Measurements from ENCODE around the gene ADSS2.

ADSS2 gene

DNA sequence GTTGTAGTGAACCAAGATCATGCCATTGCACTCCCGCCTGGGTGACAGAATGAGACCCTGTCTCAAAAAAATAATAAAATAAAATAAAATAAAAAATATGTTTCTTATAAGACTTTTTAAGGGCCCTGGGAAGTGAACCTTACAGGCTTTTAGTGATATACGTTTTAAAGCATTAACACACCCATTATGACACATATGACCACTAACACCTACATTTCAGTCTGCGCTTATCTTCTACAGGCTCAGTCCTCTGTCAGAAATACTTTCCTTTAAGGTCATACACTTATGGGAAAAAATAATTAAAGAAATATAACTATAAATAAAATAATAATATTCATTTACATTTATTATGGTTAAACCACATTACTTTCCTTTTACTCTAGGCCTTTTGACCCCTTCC lies 21.9 kb downstream of the ADSS2 start:
- no peak overlapping the region for H3K4me2 ChIP-seq (ENCODE audit: low read length)
- no peak overlapping the region for H2AFZ ChIP-seq (ENCODE audit: insufficient read depth, low read length, poor library complexity)
- no peak overlapping the region for H2BK12ac ChIP-seq (ENCODE audit: low read length)
- no peak overlapping the region for H4K12ac ChIP-seq (ENCODE audit: low read depth, low read length)
- no peak overlapping the region for H2BK120ac ChIP-seq (ENCODE audit: insufficient read depth, low read length, poor library complexity)
- no peak overlapping the region for H3K18ac ChIP-seq (ENCODE audit: low read length)
- no CpG with 5 or more reads among the region's 3 CpGs for WGBS (ENCODE audit: extremely low coverage, insufficient coverage, insufficient read length)
- no peaks in the 10 kb centered on the region for H3K9me3 ChIP-seq (ENCODE audit: insufficient read depth, low read depth, low read length)
- no peak overlapping the region for H3K14ac ChIP-seq (ENCODE audit: low read length)
- H2AK5ac ChIP-seq (ENCODE audit: low read length), result no peak overlapping the region
- H3K4me3 ChIP-seq (ENCODE audit: low read depth, low read length), result no peak overlapping the region
- DNase-seq, result no peak
- no peaks in the 10 kb centered on the region for H3K27me3 ChIP-seq (ENCODE audit: insufficient read depth, low read length)
- peaks cover 5 to 8% of the 10 kb centered on the region in 2 experiments for H3K36me3 ChIP-seq (ENCODE audit: control insufficient read depth in 1 of 2, insufficient read depth in 2 of 2, low read length in 2 of 2)
- no peaks in the 10 kb centered on the region for H3K79me1 ChIP-seq (ENCODE audit: low read length)
- H3K79me2 ChIP-seq (ENCODE audit: control insufficient read depth, insufficient read depth, low read length, poor library complexity), result no peaks in the 10 kb centered on the region
- H3K4me1 ChIP-seq (ENCODE audit: control insufficient read depth in 1 of 2, insufficient read depth in 2 of 2, low read length in 2 of 2), result no peaks in the 10 kb centered on the region
- H3K9ac ChIP-seq (ENCODE audit: low read length), result no peak overlapping the region
- no peak overlapping the region for H4K8ac ChIP-seq (ENCODE audit: low read depth, low read length)
- no peak overlapping the region for H3K23ac ChIP-seq (ENCODE audit: low read length)
- H3K27ac ChIP-seq (ENCODE audit: low read depth, low read length), result no peak overlapping the region
- H3K4ac ChIP-seq (ENCODE audit: low read depth, low read length), result no peak overlapping the region
- H4K91ac ChIP-seq (ENCODE audit: low read depth, low read length), result no peak overlapping the region
- H2BK5ac ChIP-seq (ENCODE audit: low read depth, low read length, poor library complexity), result no peak overlapping the region

- Histone ChIP-seq H3K4me3 (ENCODE audit: low read depth, low read length) (no peak overlapping the region), H3K4me1 (ENCODE audit: control insufficient read depth in 1 of 2, insufficient read depth in 2 of 2, low read length in 2 of 2) (no peaks in the 10 kb centered on the region), H4K12ac (ENCODE audit: low read depth, low read length) (no peak overlapping the region), H3K79me2 (ENCODE audit: control insufficient read depth, insufficient read depth, low read length, poor library complexity) (no peaks in the 10 kb centered on the region), H4K8ac (ENCODE audit: low read depth, low read length) (no peak overlapping the region), H2BK5ac (ENCODE audit: low read depth, low read length, poor library complexity) (no peak overlapping the region), H3K9me3 (ENCODE audit: insufficient read depth, low read depth, low read length) (no peaks in the 10 kb centered on the region), H3K27ac (ENCODE audit: low read depth, low read length) (no peak overlapping the region), H3K79me1 (ENCODE audit: low read length) (no peaks in the 10 kb centered on the region), H3K9ac (ENCODE audit: low read length) (no peak overlapping the region), H3K14ac (ENCODE audit: low read length) (no peak overlapping the region), H3K4ac (ENCODE audit: low read depth, low read length) (no peak overlapping the region), H3K18ac (ENCODE audit: low read length) (no peak overlapping the region), H3K36me3 (ENCODE audit: control insufficient read depth in 1 of 2, insufficient read depth in 2 of 2, low read length in 2 of 2) (peaks cover 0 to 3% of the 10 kb centered on the region in 2 experiments), H3K27me3 (ENCODE audit: insufficient read depth, low read length) (no peaks in the 10 kb centered on the region), H2BK12ac (ENCODE audit: low read length) (no peak overlapping the region), H3K23ac (ENCODE audit: low read length) (no peak overlapping the region), H2BK120ac (ENCODE audit: insufficient read depth, low read length, poor library complexity) (no peak overlapping the region), H4K91ac (ENCODE audit: low read depth, low read length) (no peak overlapping the region), H3K4me2 (ENCODE audit: low read length) (no peak overlapping the region), H2AFZ (ENCODE audit: insufficient read depth, low read length, poor library complexity) (no peak overlapping the region), H2AK5ac (ENCODE audit: low read length) (no peak overlapping the region)
- DNase-seq, result no peak
Measured at GRCh38 chr1:244427647-244428046, 24.1 kb downstream of the ADSS2 start.

GRCh38 chr1:244424649-244425334 lies 26.9 kb downstream of the ADSS2 start:
- Histone ChIP-seq H2BK12ac (ENCODE audit: low read length) (no peak overlapping the region), H3K4ac (ENCODE audit: low read depth, low read length) (no peak overlapping the region), H4K8ac (ENCODE audit: low read depth, low read length) (no peak overlapping the region), H3K4me2 (ENCODE audit: low read length) (no peak overlapping the region), H3K4me3 (ENCODE audit: low read depth, low read length) (no peak overlapping the region), H3K14ac (ENCODE audit: low read length) (no peak overlapping the region), H3K36me3 (ENCODE audit: control insufficient read depth in 1 of 2, insufficient read depth in 2 of 2, low read length in 2 of 2) (peaks cover 6 to 7% of the 10 kb centered on the region in 2 experiments), H4K12ac (ENCODE audit: low read depth, low read length) (no peak overlapping the region), H2AFZ (ENCODE audit: insufficient read depth, low read length, poor library complexity) (no peak overlapping the region), H2BK5ac (ENCODE audit: low read depth, low read length, poor library complexity) (no peak overlapping the region), H3K9ac (ENCODE audit: low read length) (no peak overlapping the region), H3K4me1 (ENCODE audit: control insufficient read depth in 1 of 2, insufficient read depth in 2 of 2, low read length in 2 of 2) (no peaks in the 10 kb centered on the region), H3K79me2 (ENCODE audit: control insufficient read depth, insufficient read depth, low read length, poor library complexity) (no peaks in the 10 kb centered on the region), H3K79me1 (ENCODE audit: low read length) (no peaks in the 10 kb centered on the region), H3K27me3 (ENCODE audit: insufficient read depth, low read length) (no peaks in the 10 kb centered on the region), H4K91ac (ENCODE audit: low read depth, low read length) (no peak overlapping the region), H2AK5ac (ENCODE audit: low read length) (no peak overlapping the region), H2BK120ac (ENCODE audit: insufficient read depth, low read length, poor library complexity) (no peak overlapping the region), H3K9me3 (ENCODE audit: insufficient read depth, low read depth, low read length) (no peaks in the 10 kb centered on the region), H3K18ac (ENCODE audit: low read length) (no peak overlapping the region), H3K27ac (ENCODE audit: low read depth, low read length) (no peak overlapping the region), H3K23ac (ENCODE audit: low read length) (no peak overlapping the region)
- no peak for DNase-seq
- WGBS (ENCODE audit: extremely low coverage, insufficient coverage, insufficient read length), result no CpG with 5 or more reads among the region's 2 CpGs

DNA sequence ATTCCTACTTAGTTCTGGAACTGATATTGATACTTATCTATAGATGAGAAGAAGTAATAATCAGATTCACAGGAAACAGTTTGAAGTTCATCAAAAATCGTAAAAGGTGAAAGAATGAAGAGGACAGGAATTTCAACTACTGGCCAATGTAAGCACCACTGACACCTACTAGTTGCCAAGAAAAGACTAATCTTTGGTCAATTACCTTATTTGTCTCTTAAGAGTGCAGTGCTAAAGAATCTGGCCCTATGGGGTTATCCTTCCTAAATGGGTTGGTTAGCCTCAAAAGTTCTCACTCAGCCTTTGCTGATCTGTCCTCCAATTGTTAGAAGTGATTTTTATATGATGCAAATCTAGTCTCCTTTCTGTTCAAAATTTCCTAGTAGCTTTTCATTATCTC lies 29.5 kb downstream of the ADSS2 start:
- no CpG with 5 or more reads among the region's 1 CpG for WGBS (ENCODE audit: extremely low coverage, insufficient coverage, insufficient read length)
- Histone ChIP-seq H3K27me3 (ENCODE audit: insufficient read depth, low read length) (no peaks in the 10 kb centered on the region), H3K14ac (ENCODE audit: low read length) (no peak overlapping the region), H3K9ac (ENCODE audit: low read length) (no peak overlapping the region), H2BK120ac (ENCODE audit: insufficient read depth, low read length, poor library complexity) (no peak overlapping the region), H4K12ac (ENCODE audit: low read depth, low read length) (no peak overlapping the region), H2BK5ac (ENCODE audit: low read depth, low read length, poor library complexity) (no peak overlapping the region), H3K36me3 (ENCODE audit: control insufficient read depth in 1 of 2, insufficient read depth in 2 of 2, low read length in 2 of 2) (peaks cover 10 to 12% of the 10 kb centered on the region in 2 experiments), H2BK12ac (ENCODE audit: low read length) (no peak overlapping the region), H4K8ac (ENCODE audit: low read depth, low read length) (no peak overlapping the region), H3K18ac (ENCODE audit: low read length) (no peak overlapping the region), H3K27ac (ENCODE audit: low read depth, low read length) (no peak overlapping the region), H3K23ac (ENCODE audit: low read length) (no peak overlapping the region), H2AFZ (ENCODE audit: insufficient read depth, low read length, poor library complexity) (no peak overlapping the region), H3K4me3 (ENCODE audit: low read depth, low read length) (no peak overlapping the region), H2AK5ac (ENCODE audit: low read length) (no peak overlapping the region), H3K4me1 (ENCODE audit: control insufficient read depth in 1 of 2, insufficient read depth in 2 of 2, low read length in 2 of 2) (no peaks in the 10 kb centered on the region), H3K4me2 (ENCODE audit: low read length) (no peak overlapping the region), H3K79me2 (ENCODE audit: control insufficient read depth, insufficient read depth, low read length, poor library complexity) (no peaks in the 10 kb centered on the region), H3K4ac (ENCODE audit: low read depth, low read length) (no peak overlapping the region), H4K91ac (ENCODE audit: low read depth, low read length) (no peak overlapping the region), H3K9me3 (ENCODE audit: insufficient read depth, low read depth, low read length) (no peaks in the 10 kb centered on the region), H3K79me1 (ENCODE audit: low read length) (no peaks in the 10 kb centered on the region)
- DNase-seq, result no peak

Measured in trophoblast cell (in vitro differentiated cells and primary cell).